GM10847 (cell line): ENCODE data around the gene OSM.

Experiments
- POLR2A ChIP-seq: IDR thresholded peaks from 2 replicates; pipeline ENCODE4 v1.6.1; 2011; ENCODE audit not compliant: insufficient read length; ENCODE audit errors: extremely low read depth

OSM gene

GRCh38 chr22:30282616-30283046, 16.0 kb upstream of the OSM start:
- TF ChIP-seq POLR2A = no peak

- TF ChIP-seq POLR2A = no peak
These were observed 13.9 kb upstream of the OSM start for GRCh38 chr22:30280505-30280904.

- TF ChIP-seq POLR2A = no peak
These were observed 13.3 kb upstream of the OSM start for GRCh38 chr22:30279932-30280331.

- no peak for TF ChIP-seq POLR2A
These were observed 12.6 kb upstream of the OSM start for GRCh38 chr22:30279046-30279788.

- no peak for TF ChIP-seq POLR2A
These were observed 11.1 kb upstream of the OSM start for GRCh38 chr22:30277547-30278344.

- TF ChIP-seq POLR2A = no peak
These were observed 9.4 kb upstream of the OSM start for GRCh38 chr22:30276039-30276438.

GRCh38 chr22:30275625-30276024, 9.0 kb upstream of the OSM start:
- no peak for TF ChIP-seq POLR2A

GRCh38 chr22:30274437-30274812, 7.8 kb upstream of the OSM start:
- no peak for TF ChIP-seq POLR2A

GRCh38 chr22:30273711-30274436, 7.2 kb upstream of the OSM start:
- TF ChIP-seq POLR2A = no peak

- no peak for TF ChIP-seq POLR2A
These were observed 6.3 kb upstream of the OSM start for GRCh38 chr22:30272781-30273601.

GRCh38 chr22:30270832-30271231, 4.2 kb upstream of the OSM start:
- TF ChIP-seq POLR2A = no peak

- TF ChIP-seq POLR2A = no peak
These were observed 1.7 kb upstream of the OSM start for GRCh38 chr22:30268331-30268730.

- TF ChIP-seq POLR2A = no peak
These were observed 991 bp upstream of the OSM start for GRCh38 chr22:30267382-30268302.
